ENCODE results near the gene CCDC142.

- no peak for TF ChIP-seq CTCF (optimal IDR thresholded peaks at IDR 0.05 in 1 of 3, IDR thresholded peaks at IDR 0.05 in 1 of 3, conservative IDR thresholded peaks at IDR 0.05 in 1 of 3; ENCODE audit: extremely low read depth in 1 of 3, insufficient read depth in 2 of 3, low read length in 3 of 3)
- no peak for TF ChIP-seq EZH2 (IDR thresholded peaks at IDR 0.05; ENCODE audit: low read length)
Observed at GRCh38 chr2:74457129-74457548, 25.7 kb downstream of the CCDC142 start.

All from keratinocyte (primary cell).